Sciatic nerve (tissue), 2 donors: ENCODE results near the gene SURF2. TPM values are rescaled to one million over a fixed set of nuclear protein-coding genes. Genes with fewer than 3 reads are reported as not detected.
A peak's percentile ranks its signal among the peaks of the same experiment; 100 is the strongest.
"Not testable (repeated sequence)": the region's sequence is repeated elsewhere in the genome, so short reads cannot be mapped to it uniquely, and the experiment has no call there.

Source experiments
- ATAC-seq: fragments of 200-7000 bp; cut with Tn5 transposase; one replicate; pipeline ENCODE4 v1.9.1; 2020; ENCODE audit warnings: mild to moderate bottlenecking, moderate library complexity
- DNase-seq: peaks from one replicate; pipeline ENCODE4 v3.0.0-alpha.2; 2020; ENCODE audit warnings: low spot score
- intact Hi-C: fragments of 100-400 bp; cut with DNase I; formaldehyde crosslinking; loops from one replicate; pipeline ENCODE4 v1.14.2; 2022
- total RNA-seq: library from RNA; stranded (reverse); fragmentation: NEBNext Ultra II Directional; extraction: Animal tissue kit (Norgen Biotek cat#: 25700); gene quantifications from one replicate; pipeline ENCODE4 v1.2.1, GENCODE V29; 2021
- donor health status: DM: no; HTN: no; CAD: no.
- donor health status: DM: no; HTN: no; CAD: no.

SURF2 gene
- total RNA-seq, 1 donor from 2014 or later: 13.6 TPM

DNA sequence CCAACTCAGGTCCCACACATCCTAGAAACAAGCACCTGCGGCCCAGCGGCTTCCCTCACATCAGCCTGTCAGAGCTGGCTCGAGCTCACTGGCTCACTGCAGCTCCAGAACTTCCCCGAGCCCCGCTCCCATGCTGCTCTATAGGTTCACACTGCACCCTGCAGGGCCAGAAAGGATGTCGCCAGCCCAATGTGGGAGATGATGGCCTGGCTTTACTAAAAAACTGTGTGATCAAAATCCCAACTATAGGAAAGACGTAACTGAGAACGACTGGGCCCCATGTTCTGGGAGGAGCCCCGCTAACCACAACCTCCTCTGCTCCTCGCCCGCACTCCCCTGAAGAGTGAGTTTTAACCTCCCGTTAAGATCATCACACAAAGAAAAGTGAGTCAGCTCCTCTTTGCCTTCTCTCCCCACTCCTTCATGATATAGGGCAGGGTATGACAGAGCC is 14.9 kb downstream of the SURF2 start:
- intact Hi-C loops: no loop called here
- no peak for ATAC-seq
- DNase-seq: no peak

DNA sequence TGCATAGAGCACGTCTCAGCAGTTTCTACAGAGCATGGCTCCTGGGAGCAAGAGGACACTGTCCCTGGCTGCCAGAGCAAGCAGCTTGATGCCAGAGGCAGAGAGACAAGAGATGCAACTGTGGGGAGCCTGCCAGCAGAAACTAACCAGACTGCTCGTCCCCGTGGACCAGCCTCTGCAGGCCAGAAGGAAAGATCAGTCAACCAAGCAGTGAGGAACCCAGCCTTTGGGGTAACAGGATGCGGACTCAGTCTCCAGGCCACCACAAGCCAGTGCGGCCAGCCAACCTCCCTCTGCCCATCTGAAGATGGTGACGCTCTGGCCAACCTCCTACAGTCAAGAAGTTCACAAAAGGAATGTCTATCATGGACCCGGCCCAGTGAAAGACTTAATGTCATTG is 15.8 kb downstream of the SURF2 start:
- intact Hi-C loops: no loop called here
- no peak for DNase-seq
- no peak for ATAC-seq

DNA sequence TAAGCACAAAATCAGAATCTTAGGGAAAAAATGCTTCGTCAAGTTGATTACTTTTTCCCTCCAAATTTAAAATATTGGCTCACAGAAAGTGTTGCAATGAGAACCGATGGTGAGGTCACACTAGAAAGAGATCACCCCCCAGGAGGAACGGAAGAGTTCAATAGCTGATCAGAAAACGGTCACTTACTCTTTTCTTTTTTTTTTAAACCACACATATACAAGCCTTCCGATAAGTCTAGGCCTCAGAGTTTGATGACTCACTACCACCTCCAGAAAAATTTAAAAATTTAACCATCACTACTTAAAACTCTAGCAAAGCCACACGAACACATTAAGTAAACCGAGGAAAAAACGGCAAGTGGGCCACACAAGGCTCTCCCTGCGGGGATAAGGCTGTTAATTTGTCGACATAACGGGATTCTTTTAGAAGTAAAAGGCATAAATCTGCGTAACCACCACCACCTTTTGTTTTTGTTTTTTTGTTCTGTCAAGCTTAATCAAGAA is 18.3 kb downstream of the SURF2 start:
- ATAC-seq (no peak), DNase-seq (no peak)
- intact Hi-C loops: no loop called here

DNA sequence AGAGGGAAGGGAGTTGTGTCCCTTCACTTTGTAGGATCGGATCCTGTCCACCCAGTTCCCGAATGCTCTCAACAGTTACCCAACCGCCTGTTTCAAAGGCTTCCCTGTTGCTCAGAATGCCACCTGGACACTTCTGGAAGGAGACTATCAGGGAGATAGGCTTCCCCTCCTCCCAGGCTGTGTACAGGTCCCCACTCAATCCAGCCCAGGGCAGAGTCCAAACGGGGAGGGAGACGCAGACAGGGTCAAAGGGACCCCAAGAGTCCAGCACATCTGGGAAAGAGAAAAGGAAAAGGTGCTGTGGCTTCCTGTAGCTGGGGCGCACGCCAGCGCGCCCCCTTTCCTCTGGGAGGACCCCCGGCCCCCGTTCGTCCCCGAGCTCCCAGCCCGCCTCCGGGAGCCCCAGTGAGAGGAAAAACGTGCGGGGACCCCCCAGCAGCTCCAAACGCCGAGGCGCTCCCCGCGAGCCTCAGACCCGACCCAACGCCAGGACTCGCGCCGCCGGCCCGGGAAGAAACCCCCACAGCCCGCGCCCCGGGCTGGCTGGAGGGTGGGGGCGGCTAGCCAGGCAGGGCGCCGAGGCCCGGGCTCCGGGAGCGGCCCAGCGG is 18.9 kb downstream of the SURF2 start:
- DNase-seq (no peak), ATAC-seq (peak; percentile 1)
- intact Hi-C loops: no loop called here

DNA sequence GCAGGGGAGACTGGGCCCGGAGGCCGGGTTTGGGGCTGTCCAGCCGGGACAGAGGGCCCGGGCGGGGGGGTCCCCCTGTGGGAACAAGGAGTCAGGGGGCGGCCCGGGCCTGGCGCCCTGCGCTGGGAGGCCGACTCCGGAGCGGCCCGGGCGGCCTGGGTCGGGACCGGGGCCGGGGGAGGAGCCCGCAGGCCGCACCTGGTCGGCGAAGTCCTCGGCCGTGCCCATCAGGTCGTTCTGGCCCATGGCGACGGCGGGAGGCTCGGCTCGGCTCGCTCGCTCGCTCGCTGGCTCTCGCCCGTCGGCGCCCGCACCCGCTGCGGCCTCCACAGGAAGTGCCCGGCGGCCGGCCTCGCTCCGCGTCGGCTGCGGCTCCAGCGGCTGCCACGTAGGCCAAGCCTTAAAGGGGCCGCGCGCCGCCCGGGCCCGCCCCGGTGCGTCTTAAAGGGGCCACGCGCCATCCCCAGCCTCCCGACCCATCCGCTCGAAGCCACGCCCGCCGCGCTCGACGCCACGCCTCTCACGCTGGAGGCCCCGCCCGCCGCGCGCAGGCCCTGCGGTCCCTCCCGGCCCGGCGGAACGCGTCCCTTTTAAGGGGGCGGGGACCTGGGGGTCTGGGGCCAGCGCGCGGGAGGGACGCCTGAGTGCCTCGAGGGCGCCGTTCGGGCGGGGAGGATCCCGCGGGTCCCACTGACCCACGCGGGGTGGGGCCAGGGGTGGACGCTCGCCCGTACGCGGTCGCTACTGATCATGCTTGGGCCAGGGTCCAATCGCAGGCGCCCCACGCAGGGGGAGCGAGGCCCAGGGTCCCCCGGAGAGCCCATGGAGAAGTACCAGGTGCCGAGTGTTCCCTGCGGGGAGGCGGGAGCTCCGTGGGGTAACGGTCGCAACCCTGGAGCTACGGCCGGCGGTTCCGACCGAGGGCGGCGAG is 19.6 kb downstream of the SURF2 start, which contains the start of the genes STKLD1 and SURF4:
Gene STKLD1, plus strand, starts transcription at position 643 of the 931 bp plus-strand sequence. Its CDS starts 108 bp downstream, at position 751.
Gene SURF4, minus strand, starts transcription at position 337 of the 931 bp plus-strand sequence. Its CDS starts 91 bp downstream, at position 246.
- DNase-seq: peak; percentile 97
- intact Hi-C loops: no loop called here
- ATAC-seq: peak; percentile 96

DNA sequence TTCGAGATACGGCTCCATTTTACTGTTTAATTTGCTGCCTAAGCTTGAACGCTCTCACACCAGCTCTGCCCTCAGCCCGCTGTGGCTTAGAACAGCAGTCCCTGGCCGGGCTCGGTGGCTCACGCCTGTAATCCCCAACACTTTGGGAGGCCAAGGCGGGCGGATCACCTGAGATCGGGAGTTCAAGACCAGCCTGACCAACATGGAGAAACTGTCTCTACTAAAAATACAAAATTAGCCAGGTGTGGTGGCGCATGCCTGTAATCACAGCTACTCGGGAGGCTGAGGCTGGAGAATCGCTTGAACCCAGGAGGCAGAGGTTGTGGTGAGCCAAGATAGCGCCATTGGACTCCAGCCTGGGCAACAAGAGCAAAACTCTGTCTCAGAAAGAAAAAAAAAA is 20.9 kb downstream of the SURF2 start:
- intact Hi-C loops, ATAC-seq, DNase-seq: not testable (repeated sequence)

DNA sequence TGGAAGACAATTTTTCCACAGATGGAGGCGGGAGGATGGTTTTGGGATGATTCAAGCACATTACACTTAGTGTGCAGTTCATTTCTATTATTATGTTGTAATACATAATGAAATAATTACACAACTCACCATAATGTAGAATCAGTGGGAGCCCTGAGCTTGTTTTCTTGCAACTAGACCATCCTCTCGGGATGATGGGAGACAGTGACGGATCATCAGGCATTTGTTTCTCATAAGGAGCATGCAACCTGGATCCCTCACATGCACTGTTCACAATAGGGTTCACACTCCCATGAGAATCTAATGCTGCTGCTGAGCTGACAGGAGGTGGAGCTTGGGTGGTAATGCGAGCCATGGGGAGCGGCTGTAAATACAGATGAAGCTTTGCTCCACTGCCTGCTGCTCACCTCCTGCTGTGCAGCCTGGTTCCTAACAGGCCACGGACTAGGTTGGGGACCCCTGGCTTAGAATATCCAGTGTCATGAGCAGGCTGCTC is 21.4 kb downstream of the SURF2 start:
- DNase-seq (no peak), ATAC-seq (no peak)
- intact Hi-C loops: no loop called here

DNA sequence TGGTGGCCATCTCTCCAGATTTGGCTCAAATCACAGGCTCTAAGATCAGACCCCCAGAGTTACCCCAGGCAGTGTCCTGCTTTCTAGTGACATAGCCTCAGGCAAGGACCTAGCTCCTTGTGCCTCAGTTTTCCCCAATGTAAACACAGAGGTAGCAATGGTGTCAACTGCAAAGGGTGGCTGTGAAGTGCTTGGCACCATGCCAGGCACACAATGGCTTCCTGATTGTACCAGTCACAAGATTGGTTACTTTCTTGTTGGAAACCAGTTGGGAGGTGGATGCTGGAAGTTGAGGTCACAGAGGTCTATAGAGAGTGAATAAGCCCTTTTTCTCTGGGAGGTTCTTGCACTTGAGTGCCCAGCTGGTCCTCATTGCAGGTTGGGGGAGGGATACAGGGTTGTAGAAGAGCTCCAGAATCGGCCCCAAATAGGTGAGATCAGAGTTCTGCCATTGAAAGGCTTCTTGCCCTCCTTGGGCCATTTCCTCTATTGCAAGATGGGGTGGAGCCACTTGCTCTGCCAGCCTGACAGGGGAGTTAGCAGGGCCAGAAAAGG is 22.1 kb downstream of the SURF2 start:
- no peak for DNase-seq
- intact Hi-C loops: no loop called here

DNA sequence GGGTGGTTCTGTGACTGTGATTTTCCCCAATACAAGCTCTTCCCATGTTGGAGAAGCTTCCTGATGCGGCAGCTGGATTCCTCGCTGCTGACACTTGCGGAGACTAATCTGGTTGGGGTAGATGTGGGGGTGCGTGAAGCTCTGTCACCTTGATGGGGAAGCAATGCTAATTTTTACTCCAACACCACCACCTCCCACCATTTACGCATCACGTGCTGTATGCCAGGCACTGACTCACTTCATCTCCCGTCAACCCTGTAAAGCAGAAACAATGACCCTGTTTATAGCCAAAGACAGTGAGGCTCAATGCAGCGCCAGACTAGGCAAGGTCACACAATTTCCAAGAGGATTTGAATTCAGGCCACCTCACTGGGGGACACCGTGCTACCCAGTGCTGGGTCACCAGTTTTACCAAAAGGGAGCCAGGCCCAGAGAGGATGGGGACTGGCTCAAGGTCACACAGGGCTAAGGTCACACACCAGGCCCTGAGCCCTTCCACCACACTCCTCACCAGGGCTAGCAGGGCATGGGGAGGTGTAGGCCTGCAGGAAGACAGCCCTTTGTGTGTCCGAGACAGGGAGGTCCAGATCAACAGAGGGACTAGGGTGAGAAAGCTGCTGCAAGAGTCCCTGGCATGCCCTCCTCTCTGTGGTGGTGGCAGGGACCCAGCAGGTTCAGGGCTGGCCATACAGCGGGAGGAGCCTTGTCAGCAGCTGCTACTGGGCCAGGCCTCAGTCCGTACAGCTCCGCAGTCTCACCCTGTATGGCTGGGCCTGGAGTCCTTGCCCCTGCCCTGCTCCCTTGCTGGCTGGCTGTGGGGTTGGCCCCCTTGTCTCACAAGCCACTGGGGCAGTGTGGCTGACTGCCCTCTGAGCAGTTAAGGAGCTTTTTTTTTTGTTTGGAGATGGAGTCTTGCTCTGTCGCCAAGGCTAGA is 23.1 kb downstream of the SURF2 start:
- DNase-seq (no peak), ATAC-seq (no peak)
- intact Hi-C loops: no loop called here

More for the DNA sequence above, 22.1 kb downstream of the SURF2 start:
- ATAC-seq: no peak

DNA sequence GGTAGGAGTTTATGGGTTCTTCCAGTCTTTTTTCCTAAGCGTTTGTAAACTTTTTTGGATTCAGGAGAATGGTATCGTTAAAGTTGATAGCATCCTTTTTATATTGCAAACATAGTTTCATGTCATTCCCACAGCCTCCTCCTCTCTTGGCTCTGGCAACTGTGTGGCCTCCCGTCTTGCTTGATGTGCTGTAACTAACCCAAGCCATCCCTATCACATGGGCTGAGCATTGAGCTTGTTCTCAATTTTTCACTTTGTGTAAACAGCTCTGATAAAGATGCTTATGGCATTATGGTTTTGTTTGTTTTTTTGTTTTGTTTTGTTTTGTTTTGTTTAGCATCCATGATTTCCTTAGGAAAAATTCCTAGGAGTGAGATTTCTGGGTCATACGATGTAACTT is 24.4 kb downstream of the SURF2 start:
- no peak for DNase-seq
- intact Hi-C loops: no loop called here

DNA sequence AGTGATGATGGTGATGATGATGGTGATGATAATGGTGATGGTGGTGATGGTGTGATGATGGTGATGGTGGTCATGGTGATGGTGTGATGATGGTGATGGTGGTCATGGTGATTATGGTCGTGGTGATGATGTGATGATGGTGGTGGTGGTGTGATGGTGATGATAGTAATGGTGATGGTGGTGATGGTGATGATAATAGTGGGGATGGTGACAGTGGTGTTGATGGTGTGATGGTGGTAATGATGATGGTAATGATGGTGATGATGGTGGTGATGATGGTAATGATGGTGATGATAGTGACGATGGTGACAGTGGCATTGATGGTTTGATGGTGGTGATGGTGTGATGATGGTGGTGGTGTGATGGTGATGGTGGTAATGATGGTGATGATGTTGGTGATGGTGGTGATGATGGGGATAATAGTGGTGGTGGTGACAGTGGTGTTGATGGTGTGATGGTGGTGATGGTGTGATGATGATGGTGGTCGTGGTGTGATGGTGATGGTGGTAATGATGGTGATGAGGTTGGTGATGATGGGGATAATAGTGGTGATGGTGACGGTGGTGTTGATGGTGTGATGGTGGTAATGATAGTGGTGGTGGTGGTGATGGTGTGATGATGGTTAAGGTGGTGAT is 26.3 kb downstream of the SURF2 start:
- ATAC-seq: no peak
- no peak for DNase-seq
- intact Hi-C loops: no loop called here

More for the DNA sequence above, 24.4 kb downstream of the SURF2 start:
- ATAC-seq: no peak

DNA sequence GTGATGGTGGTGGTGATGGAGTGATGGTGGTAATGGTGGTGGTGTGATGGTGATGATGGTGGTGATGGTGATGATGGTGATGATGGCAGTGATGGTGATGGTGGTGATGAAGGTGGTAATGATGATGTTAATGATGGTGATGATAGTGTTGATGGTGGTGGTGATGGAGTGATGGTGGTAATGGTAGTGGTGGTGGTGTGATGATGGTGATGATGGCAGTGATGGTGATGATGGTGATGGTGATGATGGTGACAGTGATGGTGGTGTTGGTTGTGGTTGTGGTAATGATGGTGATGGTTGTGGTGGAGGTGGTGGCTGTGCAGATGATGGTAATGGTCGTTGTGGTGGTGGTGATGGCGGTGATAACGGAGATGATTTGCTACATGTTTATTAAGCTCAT is 27.1 kb downstream of the SURF2 start:
- ATAC-seq (no peak), DNase-seq (no peak)
- intact Hi-C loops: no loop called here

DNA sequence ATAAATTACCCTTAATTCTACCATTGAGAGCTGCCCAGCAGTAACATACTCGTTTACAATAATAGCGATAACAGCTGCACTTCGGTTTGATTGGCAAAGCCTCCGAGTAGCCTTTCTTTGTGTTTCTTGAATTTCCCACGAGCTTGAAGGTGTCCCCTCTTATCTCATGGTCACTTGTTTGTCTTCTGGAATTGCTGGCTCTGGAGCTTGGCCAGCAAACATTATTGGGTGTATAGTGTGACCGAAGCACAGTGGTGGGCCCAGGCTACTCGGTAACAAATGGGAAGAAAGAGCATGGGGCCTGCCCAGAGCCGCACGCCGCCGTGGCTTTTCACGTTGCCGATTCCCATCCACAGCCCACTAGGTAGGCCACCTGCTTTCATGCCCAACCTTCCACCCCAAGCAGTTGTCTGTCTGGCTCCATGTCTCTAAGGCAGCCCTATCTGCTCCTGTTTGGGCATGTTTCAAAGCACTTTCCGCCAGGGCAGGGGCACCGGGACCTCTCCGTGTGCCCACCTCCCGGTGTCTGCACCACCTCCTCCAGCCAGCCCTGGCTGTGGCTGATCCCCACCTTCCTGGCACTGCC is 28.5 kb downstream of the SURF2 start:
- ATAC-seq (no peak), DNase-seq (no peak)

DNA sequence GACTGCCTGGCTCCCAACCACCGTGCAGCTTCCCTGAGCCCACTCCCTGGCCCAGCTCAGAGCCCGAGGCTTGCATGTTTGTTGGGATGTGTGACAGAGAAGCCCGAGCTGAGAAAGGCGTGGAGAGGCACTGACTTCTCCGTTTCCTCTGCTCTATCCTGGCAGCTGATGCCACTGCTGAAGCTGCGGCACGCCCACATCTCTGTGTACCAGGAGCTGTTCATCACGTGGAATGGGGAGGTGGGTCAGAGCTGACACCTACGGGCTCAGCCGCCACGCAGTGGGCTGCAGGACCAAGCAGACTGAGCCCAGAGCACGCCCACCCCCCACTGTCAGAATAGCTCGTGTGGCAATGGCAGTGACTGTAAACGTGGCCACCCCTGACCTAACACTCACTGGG is 29.1 kb downstream of the SURF2 start:
- no peak for DNase-seq
- intact Hi-C loops: no loop called here
- ATAC-seq: no peak

More for the DNA sequence above, 28.5 kb downstream of the SURF2 start:
- intact Hi-C loops: no loop called here

DNA sequence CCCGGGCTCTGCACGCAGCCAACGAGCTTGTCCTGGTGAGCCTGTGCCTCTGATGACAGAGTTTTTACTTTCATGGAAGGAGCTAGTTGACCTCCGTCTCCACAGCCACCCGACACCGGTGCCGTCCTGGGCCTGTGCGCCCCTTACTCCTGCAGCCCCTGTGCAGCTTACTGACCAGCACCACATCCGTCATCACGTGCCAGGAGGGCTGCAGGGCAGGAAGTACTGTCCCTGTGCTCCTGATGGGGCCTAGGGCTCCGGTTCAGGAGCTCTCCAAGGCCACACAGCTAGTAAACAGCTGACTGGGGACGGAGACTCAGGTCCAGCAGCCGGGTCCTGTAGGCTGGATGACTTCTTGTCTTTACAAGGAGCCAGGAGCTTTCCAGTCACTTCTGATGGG is 30.0 kb downstream of the SURF2 start:
- DNase-seq (no peak), ATAC-seq (no peak)
- intact Hi-C loops: no loop called here

DNA sequence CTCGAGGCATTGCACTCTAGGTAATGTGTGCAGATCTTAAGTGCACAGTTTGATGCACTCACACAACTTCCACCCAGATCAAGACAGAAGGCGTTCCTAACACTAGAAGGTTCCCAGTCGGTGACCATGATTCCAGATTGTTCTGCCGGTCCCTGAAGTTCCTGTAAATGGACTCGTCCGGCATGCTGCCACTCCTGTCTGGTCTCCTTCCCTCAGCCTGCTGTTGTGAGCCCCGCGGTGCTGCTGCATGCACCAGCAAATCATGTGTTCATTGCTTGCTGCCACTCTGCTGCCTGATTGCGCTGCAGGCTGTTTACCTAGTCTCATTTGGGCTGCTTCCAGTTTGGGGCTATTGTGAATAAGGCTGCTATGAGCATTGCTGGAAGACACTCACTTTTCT is 31.3 kb downstream of the SURF2 start:
- intact Hi-C loops: no loop called here
- DNase-seq (no peak), ATAC-seq (no peak)

DNA sequence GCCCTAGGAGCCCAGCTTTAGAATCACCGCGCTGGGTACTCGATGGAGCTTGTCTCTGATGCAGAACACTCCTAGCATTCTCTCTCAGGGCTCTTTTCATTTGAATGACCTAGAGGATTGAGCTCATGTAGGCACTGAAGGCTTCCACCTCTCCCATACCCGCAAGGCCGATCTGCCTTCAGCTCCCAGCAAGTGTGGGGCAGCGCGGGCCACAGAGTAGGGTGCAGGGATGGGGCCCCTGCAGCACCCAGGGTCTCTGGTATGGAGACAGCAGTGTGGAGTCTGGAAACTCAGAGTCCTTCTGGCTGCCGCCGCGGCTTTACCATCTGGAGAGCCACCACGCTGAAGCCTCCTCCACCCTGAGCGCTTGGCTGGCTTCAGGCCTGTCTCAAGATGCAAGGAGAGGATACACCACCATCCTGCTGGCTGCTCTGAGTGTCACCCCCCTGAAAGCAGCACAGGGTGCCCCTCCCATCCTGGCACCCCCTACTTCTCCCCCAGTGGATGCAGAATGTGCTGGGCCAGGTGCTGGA is 32.7 kb downstream of the SURF2 start:
- no peak for ATAC-seq
- no peak for DNase-seq
- intact Hi-C loops: no loop called here
